HG03159 (cell line): ENCODE measurements around the gene ANKZF1.

Experiments used
- ATAC-seq: cut with Tn5 transposase; IDR thresholded peaks from one replicate; pipeline ENCODE4 v1.9.1; 2021; ENCODE audit warnings: mild to moderate bottlenecking, moderate library complexity; ENCODE audit not compliant: unreplicated experiment

ANKZF1 gene

GRCh38 chr2:219225350-219225749 lies 4.3 kb upstream of the ANKZF1 start:
- ATAC-seq = no peak

- no peak for ATAC-seq
Observed at GRCh38 chr2:219228041-219228910, 1.3 kb upstream of the ANKZF1 start.

- ATAC-seq = peak; percentile 0
Observed at GRCh38 chr2:219228911-219229304, 698 bp upstream of the ANKZF1 start.

GRCh38 chr2:219230059-219230540 lies 494 bp downstream of the ANKZF1 start:
- ATAC-seq = no peak

GRCh38 chr2:219234331-219234730 lies 4.7 kb downstream of the ANKZF1 start:
- ATAC-seq = no peak

GRCh38 chr2:219243291-219243761 lies 13.7 kb downstream of the ANKZF1 start:
- ATAC-seq = no peak

GRCh38 chr2:219244789-219245147 lies 15.2 kb downstream of the ANKZF1 start:
- no peak for ATAC-seq

GRCh38 chr2:219245148-219245898 lies 15.7 kb downstream of the ANKZF1 start, which contains the start of the genes GLB1L and STK16:
GLB1L (minus strand) TSS chr2:219245444; CDS start chr2:219243573, 1,871 bp downstream.
STK16 (plus strand) TSS chr2:219245479; CDS start chr2:219246000, 521 bp downstream.
- ATAC-seq = peak; percentile 67

- no peak for ATAC-seq
Observed at GRCh38 chr2:219245899-219246230, 16.3 kb downstream of the ANKZF1 start.

- ATAC-seq = no peak
Observed at GRCh38 chr2:219246559-219246958, 17.0 kb downstream of the ANKZF1 start.

- ATAC-seq = no peak
Observed at GRCh38 chr2:219247678-219248642, 18.4 kb downstream of the ANKZF1 start.

- ATAC-seq = no peak
Observed at GRCh38 chr2:219248845-219249202, 19.2 kb downstream of the ANKZF1 start.

- ATAC-seq = peak; percentile 45
Observed at GRCh38 chr2:219249203-219249980, 19.8 kb downstream of the ANKZF1 start.

- ATAC-seq = no peak
Observed at GRCh38 chr2:219250049-219250781, 20.6 kb downstream of the ANKZF1 start.

GRCh38 chr2:219251656-219252055 lies 22.1 kb downstream of the ANKZF1 start:
- no peak for ATAC-seq

GRCh38 chr2:219252084-219252483 lies 22.5 kb downstream of the ANKZF1 start:
- ATAC-seq = no peak

GRCh38 chr2:219252570-219252899 lies 22.9 kb downstream of the ANKZF1 start:
- no peak for ATAC-seq

- ATAC-seq = peak; percentile 14
Observed at GRCh38 chr2:219252900-219253752, 23.5 kb downstream of the ANKZF1 start, which contains the start of gene TUBA4B. TUBA4B (plus strand) TSS chr2:219253243; CDS start chr2:219253408, 165 bp downstream.
